ENCODE data around the gene GPAT2. TPM values are rescaled to one million over a fixed set of nuclear protein-coding genes. Genes with fewer than 3 reads are reported as not detected.

The GPAT2 gene
- total and polyA plus RNA-seq, 2 of the 8 experiments (the other 6 are each of a cell fraction or from before 2014, with no cell fraction given) = 0.26 to 0.63 TPM

- Histone ChIP-seq H3K56ac (replicated peaks; ENCODE audit: insufficient read length, low read depth, low read length) (no peak overlapping the region), H3K36me3 (ENCODE audit: control insufficient read depth in 2 of 4, insufficient read depth in 4 of 4, low read length in 3 of 4) (no peaks in the 10 kb centered on the region), H4K8ac (ENCODE audit: extremely low read depth, insufficient read depth, low read length) (peak overlapping the region; percentile 77; the same call in 1 of the 2 replicates), H3K4ac (replicated peaks; ENCODE audit: insufficient read length, low read depth, low read length) (no peak overlapping the region), H3K27me3 (replicated peaks in 1 of 4; ENCODE audit: control insufficient read depth in 3 of 4, extremely low read depth in 1 of 4, insufficient read depth in 3 of 4, low read length in 3 of 4) (no peaks in the 10 kb centered on the region), H4K91ac (replicated peaks; ENCODE audit: insufficient read length, low read length) (no peak overlapping the region), H2BK120ac (replicated peaks; ENCODE audit: low read depth, low read length) (no peak overlapping the region), H2BK12ac (ENCODE audit: low read depth, low read length) (no peak overlapping the region), H3K9me3 (ENCODE audit: insufficient read depth in 2 of 2, low read depth in 1 of 2, low read length in 1 of 2) (no peaks in the 10 kb centered on the region), H4K5ac (ENCODE audit: insufficient read length, low read depth, low read length) (no peak overlapping the region), H3K27ac (ENCODE audit: low read depth, low read length) (no peak overlapping the region), H2BK20ac (ENCODE audit: low read length) (no peak overlapping the region), H2AK5ac (ENCODE audit: low read depth, low read length) (no peak overlapping the region), H4K20me1 (replicated peaks in 1 of 2; ENCODE audit: control insufficient read depth in 1 of 2, insufficient read depth in 2 of 2, low read length in 2 of 2) (no peaks in the 10 kb centered on the region), H2BK5ac (ENCODE audit: low read depth, low read length) (no peak overlapping the region), H3K4me1 (replicated peaks in 1 of 4; ENCODE audit: control insufficient read depth in 3 of 4, insufficient read depth in 4 of 4, low read length in 3 of 4) (peaks cover 0 to 6% (median 1%) of the 10 kb centered on the region in 4 experiments; a peak in 1 of 7 replicates), H2AFZ (ENCODE audit: low read length) (no peak overlapping the region), H3K23ac (ENCODE audit: insufficient read length) (no peak overlapping the region), H3K23me2 (ENCODE audit: low read depth, low read length) (no peaks in the 10 kb centered on the region), H3K14ac (ENCODE audit: insufficient read length) (no peak overlapping the region), H3K4me2 (ENCODE audit: insufficient read depth in 1 of 2, low read depth in 2 of 2, low read length in 2 of 2) (no peak overlapping the region), H3K18ac (ENCODE audit: extremely low read depth, low read length) (peak overlapping the region; percentile 48; the same call in 1 of the 2 replicates), H3K79me1 (ENCODE audit: low read depth, low read length) (no peaks in the 10 kb centered on the region), H3K79me2 (ENCODE audit: control insufficient read depth in 1 of 2, insufficient read depth in 2 of 2, low read length in 2 of 2) (no peaks in the 10 kb centered on the region), H3K4me3 (ENCODE audit: extremely low read depth in 1 of 4, insufficient read depth in 2 of 4, low read depth in 3 of 4, low read length in 4 of 4) (no peak overlapping the region), H2BK15ac (ENCODE audit: low read length) (no peak overlapping the region), H3K9ac (replicated peaks in 1 of 4; ENCODE audit: extremely low read depth in 1 of 4, low read depth in 3 of 4, low read length in 3 of 4) (no peak overlapping the region)
- ChIA-PET CTCF (ENCODE audit: partially characterized antibody) (interaction anchor here (0.8 to 1.8 kb wide), 7 partner anchors 9 to 102 kb away, joined by 3 to 9 read pairs (median 4); no protein-coding TSS in a partner anchor), POLR2A (ENCODE audit: partially characterized antibody) (no interaction called here)
- WGBS, 2 experiments (ENCODE audit: extremely low coverage in 1 of 2, insufficient coverage in 1 of 2, insufficient read length in 1 of 2, insufficient replicate concordance in 2 of 2, low coverage in 1 of 2, low lambda C conversion rate in 2 of 2, missing lambda C conversion rate in 1 of 2) = 72% methylated on average over 11 of the region's 11 CpGs; no CpG with 5 or more reads in 1 of the 2 experiments
- FAIRE-seq = no peak
- DNase-seq (ENCODE audit: low read depth in 1 of 2, low spot score in 2 of 2) = no peak
- TF ChIP-seq JUND (IDR thresholded peaks at IDR 0.05; ENCODE audit: low read length) = no peak
- TF ChIP-seq NRF1 (IDR thresholded peaks at IDR 0.05; ENCODE audit: low read depth, low read length) = no peak
- no peak for TF ChIP-seq CHD1 (IDR thresholded peaks at IDR 0.05; ENCODE audit: low read depth, low read length)
- TF ChIP-seq TAF1 (IDR thresholded peaks at IDR 0.05; ENCODE audit: low read depth, low read length) = no peak
- no peak for TF ChIP-seq ATF3 (IDR thresholded peaks at IDR 0.05; ENCODE audit: insufficient read depth, low read depth, low read length)
Observed at GRCh38 chr2:96072746-96073145, 38.0 kb upstream of the GPAT2 start.
